GM21360 (cell line): ENCODE measurements around the gene HMCN2.
"Not testable (repeated sequence)": the region's sequence is repeated elsewhere in the genome, so short reads cannot be mapped to it uniquely, and the experiment has no call there.

Experiments used
- ATAC-seq: cut with Tn5 transposase; IDR thresholded peaks from one replicate; pipeline ENCODE4 v1.9.1; 2021; ENCODE audit warnings: mild to moderate bottlenecking, moderate library complexity; ENCODE audit not compliant: unreplicated experiment

HMCN2 gene

GRCh38 chr9:130327781-130328348, 62.3 kb downstream of the HMCN2 start:
- no peak for ATAC-seq

GRCh38 chr9:130328349-130328801, 62.8 kb downstream of the HMCN2 start:
- no peak for ATAC-seq

GRCh38 chr9:130329061-130329460, 63.5 kb downstream of the HMCN2 start:
- no peak for ATAC-seq

GRCh38 chr9:130330202-130330862, 64.8 kb downstream of the HMCN2 start:
- ATAC-seq, result no peak

- no peak for ATAC-seq
These were observed 65.5 kb downstream of the HMCN2 start for GRCh38 chr9:130331061-130331460.

GRCh38 chr9:130331573-130331972, 66.0 kb downstream of the HMCN2 start:
- ATAC-seq, result no peak

- ATAC-seq, result no peak
These were observed 66.9 kb downstream of the HMCN2 start for GRCh38 chr9:130332384-130332926.

- ATAC-seq, result no peak
These were observed 67.6 kb downstream of the HMCN2 start for GRCh38 chr9:130333041-130333711.

GRCh38 chr9:130333712-130334062, 68.1 kb downstream of the HMCN2 start:
- ATAC-seq, result no peak

GRCh38 chr9:130334915-130335314, 69.4 kb downstream of the HMCN2 start:
- no peak for ATAC-seq

GRCh38 chr9:130336027-130336610, 70.6 kb downstream of the HMCN2 start:
- no peak for ATAC-seq

GRCh38 chr9:130336885-130337284, 71.3 kb downstream of the HMCN2 start:
- ATAC-seq, result no peak

- no peak for ATAC-seq
These were observed 71.8 kb downstream of the HMCN2 start for GRCh38 chr9:130337318-130337717.

- ATAC-seq, result no peak
These were observed 72.3 kb downstream of the HMCN2 start for GRCh38 chr9:130337784-130338380.

GRCh38 chr9:130338891-130339290, 73.3 kb downstream of the HMCN2 start:
- ATAC-seq, result not testable (repeated sequence)

- no peak for ATAC-seq
These were observed 73.7 kb downstream of the HMCN2 start for GRCh38 chr9:130339306-130339705.

GRCh38 chr9:130340011-130340410, 74.5 kb downstream of the HMCN2 start:
- no peak for ATAC-seq

- ATAC-seq, result not testable (repeated sequence)
These were observed 75.0 kb downstream of the HMCN2 start for GRCh38 chr9:130340557-130340956.

GRCh38 chr9:130341128-130341527, 75.6 kb downstream of the HMCN2 start:
- ATAC-seq, result no peak

GRCh38 chr9:130341839-130342713, 76.5 kb downstream of the HMCN2 start:
- ATAC-seq, result no peak
